PFSK-1 (cell line): ENCODE results near the gene COMT.

ENCODE experiments used
- FOXP2 ChIP-seq: optimal IDR thresholded peaks from 2 replicates; pipeline ENCODE3; 2011; ENCODE audit warnings: borderline replicate concordance, control low read depth, inconsistent platforms; ENCODE audit not compliant: insufficient read depth; ENCODE audit errors: extremely low read length, extremely low read depth
- POLR2AphosphoS5 ChIP-seq: IDR thresholded peaks from 2 replicates; pipeline ENCODE4 v1.6.1; 2012; ENCODE audit warnings: low read depth, mild to moderate bottlenecking, control low read depth, low read length, moderate library complexity
- REST ChIP-seq, 2 experiments: IDR thresholded peaks; 2 replicates each; pipeline versions ENCODE4 v1.6.1 to v1.8.0; 2011 to 2012; ENCODE audit warnings: low read depth in 2 of 2, low read length in 2 of 2, control low read depth in 1 of 2, inconsistent platforms in 1 of 2, mild to moderate bottlenecking in 1 of 2, moderate library complexity in 1 of 2; ENCODE audit not compliant: insufficient read depth in 1 of 2
- SIN3A ChIP-seq: IDR thresholded peaks from 2 replicates; pipeline ENCODE4 v1.6.1; 2012; ENCODE audit warnings: mild to moderate bottlenecking, low read length, moderate library complexity, borderline replicate concordance; ENCODE audit not compliant: insufficient read depth
- TAF1 ChIP-seq: IDR thresholded peaks from 2 replicates; pipeline ENCODE4 v1.6.1; 2012; ENCODE audit warnings: low read length, control low read depth, borderline replicate concordance; ENCODE audit not compliant: insufficient read depth

The COMT gene

GRCh38 chr22:19959043-19959586 is 17.5 kb downstream of the COMT start:
- TF ChIP-seq REST (IDR thresholded peaks at IDR 0.05; ENCODE audit: insufficient read depth in 1 of 2, low read depth in 2 of 2, low read length in 2 of 2) = no peak
- no peak for TF ChIP-seq TAF1
- no peak for TF ChIP-seq POLR2AphosphoS5
- TF ChIP-seq FOXP2 = no peak
- no peak for TF ChIP-seq SIN3A

GRCh38 chr22:19959587-19960490 is 18.3 kb downstream of the COMT start:
- TF ChIP-seq POLR2AphosphoS5 (no peak), REST (IDR thresholded peaks at IDR 0.05; ENCODE audit: insufficient read depth in 1 of 2, low read depth in 2 of 2, low read length in 2 of 2) (no peak), TAF1 (no peak), SIN3A (no peak), FOXP2 (no peak)

DNA sequence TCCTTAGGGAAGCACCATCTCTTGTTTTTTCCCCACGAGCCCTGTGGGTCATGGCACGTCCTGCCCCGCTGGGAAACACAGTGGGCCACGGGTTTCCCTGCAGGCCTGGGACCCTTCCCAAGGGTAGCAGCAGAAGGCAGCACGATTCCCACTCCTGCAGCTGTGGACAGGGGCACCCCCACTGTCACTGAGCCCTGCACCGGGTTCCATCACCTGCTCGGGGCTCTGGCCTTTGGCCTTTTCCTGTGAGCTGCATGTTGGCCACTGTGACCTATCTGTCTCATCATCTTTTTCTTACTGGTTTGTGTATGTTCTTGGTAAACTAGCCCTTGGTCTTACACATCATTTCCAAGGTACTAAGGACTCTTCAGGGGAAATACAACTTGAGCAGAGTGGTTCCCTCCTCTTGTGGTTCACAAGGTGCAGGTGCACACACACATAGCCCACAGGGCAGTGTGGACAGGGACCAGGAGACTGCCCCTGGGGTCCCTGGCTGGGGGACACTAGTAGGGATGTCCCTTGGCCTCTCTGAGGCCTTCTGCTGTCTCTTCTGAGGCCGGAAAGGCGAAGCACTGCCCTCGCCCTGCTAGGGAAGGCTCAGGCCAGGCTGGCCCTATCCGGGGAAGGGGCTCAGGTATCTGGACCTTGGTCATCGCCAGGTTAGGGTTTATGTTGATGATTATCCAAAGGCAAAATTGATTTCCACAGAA is 19.1 kb downstream of the COMT start:
- TF ChIP-seq FOXP2 (no peak), TAF1 (no peak), SIN3A (no peak), POLR2AphosphoS5 (no peak)

- TF ChIP-seq SIN3A (no peak), REST (IDR thresholded peaks at IDR 0.05; ENCODE audit: insufficient read depth in 1 of 2, low read depth in 2 of 2, low read length in 2 of 2) (no peak), TAF1 (no peak), POLR2AphosphoS5 (no peak), FOXP2 (no peak)
Observed at GRCh38 chr22:19961201-19961580, 19.6 kb downstream of the COMT start.

GRCh38 chr22:19961868-19962245 is 20.3 kb downstream of the COMT start:
- TF ChIP-seq POLR2AphosphoS5 (no peak), FOXP2 (no peak), REST (IDR thresholded peaks at IDR 0.05; ENCODE audit: insufficient read depth in 1 of 2, low read depth in 2 of 2, low read length in 2 of 2) (no peak), SIN3A (no peak), TAF1 (no peak)
